NCI-H345 treated with DMSO at 0.1 percent for 48 hours (cell line): ENCODE data around the gene KCNIP1.
"Not testable (repeated sequence)": the region's sequence is repeated elsewhere in the genome, so short reads cannot be mapped to it uniquely, and the experiment has no call there.

Experiments
- DNase-seq: peaks from one replicate; lab custom pipeline; 2025; ENCODE audit not compliant: unreplicated experiment; lab: John Stamatoyannopoulos, UW

Gene KCNIP1

GRCh38 chr5:170534941-170535340 lies 31.1 kb downstream of the KCNIP1 start:
- DNase-seq, result no peak

- DNase-seq, result peak; percentile 43
Measured at GRCh38 chr5:170536525-170536924, 32.7 kb downstream of the KCNIP1 start.

GRCh38 chr5:170537451-170538095 lies 33.8 kb downstream of the KCNIP1 start:
- DNase-seq, result no peak

- no peak for DNase-seq
Measured at GRCh38 chr5:170538096-170538465, 34.3 kb downstream of the KCNIP1 start.

GRCh38 chr5:170538696-170539586 lies 35.1 kb downstream of the KCNIP1 start:
- no peak for DNase-seq

GRCh38 chr5:170540271-170540670 lies 36.5 kb downstream of the KCNIP1 start:
- no peak for DNase-seq

GRCh38 chr5:170541146-170541769 lies 37.4 kb downstream of the KCNIP1 start:
- no peak for DNase-seq

GRCh38 chr5:170542691-170543293 lies 39.0 kb downstream of the KCNIP1 start:
- DNase-seq, result no peak

GRCh38 chr5:170545313-170545712 lies 41.5 kb downstream of the KCNIP1 start:
- DNase-seq, result no peak

GRCh38 chr5:170545811-170546210 lies 42.0 kb downstream of the KCNIP1 start:
- no peak for DNase-seq

- DNase-seq, result no peak
Measured at GRCh38 chr5:170546282-170546681, 42.5 kb downstream of the KCNIP1 start.

- not testable (repeated sequence) for DNase-seq
Measured at GRCh38 chr5:170550382-170550781, 46.6 kb downstream of the KCNIP1 start.

GRCh38 chr5:170551076-170551475 lies 47.3 kb downstream of the KCNIP1 start:
- no peak for DNase-seq

- DNase-seq, result no peak
Measured at GRCh38 chr5:170551622-170552021, 47.8 kb downstream of the KCNIP1 start.

GRCh38 chr5:170552621-170553115 lies 48.8 kb downstream of the KCNIP1 start:
- DNase-seq, result no peak

- DNase-seq, result no peak
Measured at GRCh38 chr5:170553218-170553617, 49.4 kb downstream of the KCNIP1 start.

GRCh38 chr5:170554521-170555267 lies 50.9 kb downstream of the KCNIP1 start:
- no peak for DNase-seq

- DNase-seq, result no peak
Measured at GRCh38 chr5:170557314-170557713, 53.5 kb downstream of the KCNIP1 start.

- no peak for DNase-seq
Measured at GRCh38 chr5:170559296-170559695, 55.5 kb downstream of the KCNIP1 start.

GRCh38 chr5:170560938-170561337 lies 57.1 kb downstream of the KCNIP1 start:
- DNase-seq, result no peak
